Fibroblast of gingiva (primary cell): ENCODE measurements around the gene TNFRSF9.
"Not testable (repeated sequence)": the region's sequence is repeated elsewhere in the genome, so short reads cannot be mapped to it uniquely, and the experiment has no call there.

Experiments used
- DNase-seq: peaks from one replicate; pipeline ENCODE4 v3.0.0-alpha.2; 2011; ENCODE audit warnings: low read depth

Gene TNFRSF9

DNA sequence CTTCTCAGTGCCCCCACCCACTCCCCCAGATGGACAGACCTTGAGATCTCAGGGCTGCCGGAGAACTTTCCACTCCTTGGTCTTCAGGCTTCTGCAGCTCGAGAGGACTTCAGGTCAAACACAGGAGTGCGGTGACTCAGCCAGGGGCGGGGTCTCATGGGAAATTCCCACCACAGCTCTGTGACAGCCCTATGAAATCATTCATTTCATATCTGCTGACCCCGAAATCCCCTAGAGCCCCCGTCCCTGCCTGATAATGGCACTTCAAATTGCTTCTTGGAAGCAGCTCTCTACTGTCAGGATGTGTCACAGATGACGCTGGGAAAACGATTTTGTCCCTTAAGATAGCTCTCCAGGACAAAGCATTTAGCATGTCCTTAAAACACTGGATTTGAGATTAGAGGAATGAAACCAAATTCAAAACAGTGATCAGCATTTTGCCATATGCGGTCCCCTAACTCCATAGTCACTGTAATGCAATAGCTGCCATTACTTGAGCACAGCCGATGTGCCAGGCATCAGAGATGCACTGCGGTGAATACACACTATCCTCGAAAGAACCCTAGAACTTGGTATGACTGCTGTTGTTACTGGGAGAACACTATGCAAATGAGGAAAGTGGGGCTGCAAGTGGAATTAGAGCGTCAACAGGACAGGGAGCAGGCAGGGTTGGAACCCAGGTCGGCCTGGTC, at the start of gene TNFRSF9:
Gene TNFRSF9, minus strand, starts transcription at position 95 of the 692 bp plus-strand sequence. CDS start 845 bp downstream, outside the sequence.
- no peak for DNase-seq

DNA sequence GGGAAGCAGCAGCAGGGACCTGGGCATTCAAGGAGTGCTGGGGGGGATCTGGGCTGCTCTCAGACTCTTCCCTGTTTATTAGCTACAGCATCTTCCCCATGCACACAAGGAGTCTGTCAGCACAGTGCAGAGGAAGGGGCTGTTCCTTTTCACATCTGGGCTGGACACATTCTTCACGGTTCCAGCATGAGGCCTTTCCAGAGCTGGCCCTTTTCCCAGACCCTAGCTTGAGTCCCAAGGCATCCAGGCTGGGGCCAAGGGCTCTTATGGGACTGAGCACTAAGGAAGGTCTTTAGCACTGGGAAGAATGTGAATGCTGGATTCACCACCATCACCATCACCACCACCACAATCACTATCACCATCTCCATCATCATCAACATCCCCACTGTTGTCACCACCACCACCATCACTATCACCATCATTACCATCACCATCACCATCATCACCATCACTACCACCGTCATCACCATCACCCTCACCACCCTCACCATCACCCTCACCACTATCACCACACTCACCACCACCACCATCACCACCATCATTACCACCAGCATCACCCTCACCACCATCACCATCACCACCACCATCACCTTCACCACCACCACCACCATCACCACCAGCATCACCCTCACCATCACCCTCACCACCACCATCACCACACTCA, 49.3 kb upstream of the TNFRSF9 start:
- peak; percentile 32 for DNase-seq

DNA sequence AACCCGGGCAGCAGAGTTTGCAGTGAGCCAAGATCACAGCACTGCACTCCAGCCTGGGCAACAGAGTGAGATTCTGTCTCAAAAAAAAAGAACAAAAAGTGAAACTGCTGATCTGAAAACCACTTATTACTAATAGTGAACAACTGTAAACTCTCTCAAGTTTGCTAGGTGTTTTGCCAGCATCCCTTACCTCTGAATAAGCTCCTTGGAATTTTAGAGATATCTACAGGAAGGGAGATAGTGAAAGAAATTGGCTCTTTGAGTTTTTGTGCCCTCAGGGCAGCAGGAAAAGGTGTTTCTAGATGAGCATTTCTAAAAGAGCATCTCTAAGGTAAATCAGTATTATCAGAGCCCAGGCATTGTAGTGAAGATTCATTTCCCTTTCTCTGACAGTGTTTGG, 47.9 kb upstream of the TNFRSF9 start:
- DNase-seq: no peak

DNA sequence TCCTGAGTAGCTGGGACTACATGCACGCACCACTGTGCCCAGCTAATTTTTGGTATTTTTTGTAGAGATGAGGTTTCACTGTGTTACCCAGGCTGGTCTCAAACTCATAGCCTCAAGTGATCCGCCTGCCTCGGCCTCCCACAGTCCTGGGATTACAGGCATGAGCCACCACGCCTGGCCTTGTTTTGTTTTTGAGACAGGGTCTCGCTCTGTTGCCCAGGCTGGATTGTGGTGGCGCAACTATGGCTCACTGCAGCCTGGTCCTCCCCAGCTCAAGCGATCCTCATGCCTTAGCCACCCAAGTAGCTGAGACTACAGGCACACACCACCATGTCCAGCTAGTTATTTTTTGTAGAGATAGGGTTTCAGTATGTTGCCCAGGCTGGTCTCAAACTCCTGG, 46.9 kb upstream of the TNFRSF9 start:
- no peak for DNase-seq

DNA sequence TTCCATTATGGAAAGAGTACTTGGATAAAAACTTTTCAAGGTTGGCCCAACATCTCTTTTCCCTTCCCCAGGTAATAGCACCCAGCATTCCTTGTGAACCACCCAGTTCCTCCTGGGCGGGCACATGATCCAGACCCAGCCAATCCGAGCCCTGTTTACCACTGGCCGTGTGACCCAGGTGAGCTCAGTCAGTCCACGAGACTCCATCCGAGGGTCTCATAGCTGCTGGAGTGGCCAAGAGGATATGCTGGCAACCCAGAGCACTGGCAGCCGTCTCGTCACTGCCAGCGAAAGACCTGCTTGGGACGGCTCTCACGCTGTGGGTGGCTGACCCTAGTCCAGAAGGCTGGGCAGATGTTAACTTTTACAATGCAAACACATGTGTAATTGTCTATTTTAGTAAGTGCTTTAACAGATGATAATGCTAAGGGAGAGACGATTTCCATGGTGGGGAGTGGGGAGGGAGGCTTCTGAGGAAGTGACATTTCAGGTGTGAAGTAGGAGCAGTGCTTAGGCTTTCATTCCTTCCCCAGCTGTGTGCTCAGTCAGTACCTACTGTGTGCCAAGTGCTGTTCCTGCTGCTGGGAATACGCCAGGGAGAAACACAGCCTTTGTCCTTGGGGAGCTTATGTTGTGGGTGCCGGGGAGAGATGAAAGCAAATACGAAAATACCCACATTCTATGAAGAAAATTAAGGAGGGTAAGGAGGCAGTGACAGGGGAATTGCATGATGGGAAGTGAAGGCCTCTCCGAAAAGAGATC, 45.4 kb upstream of the TNFRSF9 start:
- DNase-seq: no peak

DNA sequence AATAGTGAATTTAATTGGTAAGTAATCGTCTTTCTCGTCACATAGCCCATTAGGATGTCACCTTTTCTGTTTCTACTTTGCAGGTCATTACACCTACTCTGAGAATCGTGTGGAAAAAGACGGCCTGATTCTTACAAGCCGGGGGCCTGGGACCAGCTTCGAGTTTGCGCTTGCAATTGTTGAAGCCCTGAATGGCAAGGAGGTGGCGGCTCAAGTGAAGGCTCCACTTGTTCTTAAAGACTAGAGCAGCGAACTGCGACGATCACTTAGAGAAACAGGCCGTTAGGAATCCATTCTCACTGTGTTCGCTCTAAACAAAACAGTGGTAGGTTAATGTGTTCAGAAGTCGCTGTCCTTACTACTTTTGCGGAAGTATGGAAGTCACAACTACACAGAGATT, 44.2 kb upstream of the TNFRSF9 start:
- no peak for DNase-seq

DNA sequence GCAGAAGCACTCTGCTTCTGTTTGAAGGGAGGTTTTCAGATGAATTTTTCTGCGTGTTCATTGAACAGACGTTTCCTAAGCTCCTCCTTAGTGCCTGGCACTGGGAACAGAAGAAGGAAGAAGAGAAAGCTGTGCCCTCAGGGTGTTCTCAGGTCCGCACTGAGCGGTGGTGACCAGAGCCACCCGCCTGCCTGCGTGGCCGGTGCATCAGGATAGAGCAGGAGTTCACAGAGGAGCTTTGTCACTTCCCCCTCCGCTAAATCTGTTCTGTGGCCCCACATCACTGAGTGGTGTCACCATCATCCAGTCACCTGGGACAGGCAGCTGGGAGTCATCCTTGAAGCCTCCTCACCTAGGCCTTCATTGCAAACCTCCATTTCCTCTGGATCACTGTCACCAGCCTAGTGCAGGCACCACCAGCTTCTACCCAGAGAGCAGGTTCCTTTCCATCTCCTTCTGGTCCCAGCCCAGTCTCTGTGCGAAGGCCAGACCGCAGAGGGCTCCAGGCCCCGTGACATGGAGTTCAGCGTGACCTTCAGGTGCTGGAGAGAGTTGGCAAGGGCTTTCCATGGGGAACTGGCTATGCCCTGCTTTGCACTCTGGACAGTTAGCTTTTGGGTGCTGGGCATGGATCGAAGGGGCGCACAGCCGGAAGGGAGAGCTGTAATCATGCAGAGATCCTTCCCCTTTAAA, 42.6 kb upstream of the TNFRSF9 start:
- DNase-seq: no peak

DNA sequence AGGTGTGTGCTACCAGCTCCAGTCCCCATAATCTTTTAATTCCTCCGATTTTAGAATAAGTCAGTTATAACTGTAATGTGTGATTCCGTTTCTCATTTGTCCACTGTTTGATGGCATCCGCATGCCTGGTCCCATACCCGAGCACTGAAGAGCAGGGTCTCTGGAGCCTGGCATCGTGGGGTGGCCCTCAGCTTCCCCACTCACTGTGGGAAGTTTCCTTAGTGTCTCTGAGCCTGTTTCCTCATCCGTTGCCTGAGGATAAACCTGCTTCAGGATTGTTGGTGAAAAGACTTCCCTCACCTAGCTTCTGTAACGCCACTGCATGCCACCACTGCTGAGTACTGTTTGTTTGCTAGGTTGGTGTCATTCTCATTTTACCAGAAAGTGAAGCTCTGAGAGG, 40.3 kb upstream of the TNFRSF9 start:
- no peak for DNase-seq

DNA sequence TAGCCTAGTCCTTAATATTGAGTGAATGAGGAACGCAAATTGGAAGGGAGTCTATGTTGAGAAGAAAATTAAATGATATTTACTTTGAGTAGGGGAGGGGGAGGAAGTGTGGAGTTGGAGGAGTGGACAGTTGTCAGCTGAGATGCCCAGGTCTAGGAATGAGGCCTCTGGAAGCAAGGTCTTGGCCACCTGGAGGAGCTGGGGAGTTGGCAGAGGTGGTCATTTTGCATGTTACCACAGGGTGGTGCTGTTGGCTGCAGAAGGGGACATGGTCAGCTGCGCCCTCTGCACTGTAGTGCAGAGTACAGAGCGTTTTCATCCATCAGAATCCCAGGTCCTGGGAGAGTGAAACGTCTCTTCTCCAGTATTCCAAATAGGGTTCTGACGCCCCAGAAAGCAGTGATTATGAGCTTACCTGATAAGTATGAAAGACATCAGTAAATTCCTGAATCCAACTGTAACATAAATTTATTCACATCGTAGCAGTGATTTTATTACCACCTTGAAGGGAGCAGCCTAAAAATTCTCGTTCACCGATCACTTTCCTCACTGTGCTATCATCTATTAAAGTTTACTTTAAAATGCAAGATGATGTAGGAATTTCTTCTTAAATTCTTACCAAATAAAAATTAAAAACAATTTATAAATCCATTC, 34.7 kb upstream of the TNFRSF9 start:
- peak; percentile 67 for DNase-seq

DNA sequence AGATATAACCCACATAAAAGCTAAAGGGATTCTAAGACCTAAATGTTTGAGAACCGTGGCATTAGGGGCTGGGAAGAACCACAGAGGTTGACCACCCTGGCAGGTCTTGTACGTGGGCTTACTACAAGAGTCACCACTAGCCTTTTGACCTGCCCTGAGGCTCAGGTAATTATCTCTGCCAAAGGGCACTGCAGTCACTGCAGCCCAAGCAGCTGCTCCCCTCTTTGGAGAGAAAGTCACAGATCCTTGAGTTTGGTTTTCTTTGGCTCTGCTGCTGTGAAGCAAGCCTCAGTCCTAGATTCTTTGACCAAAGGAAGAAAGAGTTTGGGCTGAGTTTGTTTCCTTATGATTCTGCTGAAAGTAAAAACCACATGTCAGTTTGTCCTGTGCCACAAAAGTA, 32.4 kb upstream of the TNFRSF9 start:
- DNase-seq: no peak

DNA sequence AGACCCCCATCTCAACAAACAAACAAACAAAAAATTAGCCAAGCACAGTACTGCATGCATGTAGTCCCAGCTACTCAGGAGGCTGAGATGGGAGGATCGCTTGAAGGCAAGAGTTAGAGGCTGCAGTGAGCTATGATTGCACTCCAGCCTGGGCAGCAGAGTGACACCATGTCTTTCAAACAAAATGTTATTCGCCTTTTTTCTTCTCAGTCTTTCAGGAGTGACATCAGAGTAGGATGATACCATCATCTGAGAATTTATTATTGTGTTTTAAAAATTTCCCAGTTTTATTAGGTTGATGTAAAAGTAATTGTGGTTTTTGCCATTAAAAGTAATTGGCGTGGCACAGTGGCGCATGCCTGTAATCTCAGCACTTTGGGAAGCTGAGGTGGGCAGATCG, 31.6 kb upstream of the TNFRSF9 start:
- DNase-seq: no peak

DNA sequence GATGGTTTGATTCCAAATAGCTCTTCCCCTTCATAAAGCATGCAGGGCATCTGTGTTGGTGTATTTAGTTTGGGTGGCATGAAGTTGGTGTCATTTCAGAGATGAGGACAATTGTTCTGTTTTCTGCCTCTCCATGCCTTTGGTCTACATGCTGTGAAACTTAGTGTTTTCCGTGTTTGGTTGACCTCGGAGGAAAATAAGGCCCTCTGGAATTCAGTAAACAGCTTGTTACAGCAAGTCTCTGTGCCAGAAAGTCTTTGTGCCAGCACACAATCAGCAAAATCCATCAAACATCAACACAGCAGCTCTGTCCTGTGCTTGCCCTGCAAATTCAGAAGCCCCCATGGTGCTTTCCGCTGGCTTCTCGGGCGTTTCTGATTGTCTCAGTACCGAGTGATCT, 30.4 kb upstream of the TNFRSF9 start:
- no peak for DNase-seq

DNA sequence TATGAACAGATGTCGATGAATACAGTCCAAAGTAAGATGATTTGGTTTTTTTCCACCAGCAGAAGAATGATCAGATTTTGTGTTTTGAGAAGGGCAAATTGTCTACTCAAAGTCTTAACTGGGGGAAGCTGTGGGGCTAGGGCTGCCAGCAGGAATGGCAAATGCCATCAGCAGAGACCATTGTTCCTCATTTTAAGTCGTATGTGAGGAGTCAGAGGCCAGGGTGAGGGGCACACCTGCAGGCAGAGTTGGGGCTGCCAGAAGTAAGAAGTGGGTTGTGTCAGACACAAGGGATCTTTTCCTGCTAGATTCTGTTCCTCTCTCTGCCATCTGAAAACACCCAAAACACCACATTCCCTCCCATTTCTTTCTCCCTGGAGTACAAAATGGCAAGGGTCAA, 29.6 kb upstream of the TNFRSF9 start:
- no peak for DNase-seq

DNA sequence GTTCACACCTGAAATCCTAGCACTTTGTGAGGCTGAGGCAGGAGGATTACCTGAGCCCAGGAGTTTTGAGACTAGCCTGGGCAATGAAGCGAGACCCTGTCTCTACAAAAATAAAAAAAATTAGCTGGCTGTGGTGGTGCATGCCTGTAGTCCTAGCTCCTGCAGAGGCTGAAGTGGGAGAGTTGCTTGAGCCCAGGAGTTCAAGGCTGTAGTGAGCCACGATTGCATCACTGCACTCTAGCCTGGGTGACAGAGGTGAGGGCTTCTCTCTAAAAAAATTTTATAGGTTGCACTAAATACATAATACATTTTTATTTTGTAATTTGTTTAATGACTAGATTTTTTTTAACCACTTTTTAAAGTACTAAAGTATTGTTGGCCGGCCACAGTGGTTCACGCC, 27.0 kb upstream of the TNFRSF9 start:
- DNase-seq: no peak

DNA sequence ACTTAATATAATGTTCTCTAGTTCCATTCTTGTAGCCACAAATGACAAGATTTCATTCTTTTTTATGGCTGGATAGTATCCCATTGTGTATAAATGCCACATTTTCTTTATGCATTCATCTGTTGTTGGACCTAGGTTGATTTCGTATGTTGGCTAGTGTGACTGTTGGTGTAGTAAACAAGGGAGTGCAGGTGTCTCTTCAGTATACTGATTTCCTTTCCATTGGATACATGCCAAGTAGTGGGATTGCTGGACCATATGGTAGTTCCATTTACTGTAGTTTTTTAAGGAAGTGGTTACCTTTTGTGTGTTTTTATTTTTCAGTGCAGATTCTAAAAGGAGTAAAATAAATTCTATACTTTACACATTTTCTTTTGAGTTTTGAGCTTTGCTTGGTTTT, 26.6 kb upstream of the TNFRSF9 start:
- DNase-seq: no peak

DNA sequence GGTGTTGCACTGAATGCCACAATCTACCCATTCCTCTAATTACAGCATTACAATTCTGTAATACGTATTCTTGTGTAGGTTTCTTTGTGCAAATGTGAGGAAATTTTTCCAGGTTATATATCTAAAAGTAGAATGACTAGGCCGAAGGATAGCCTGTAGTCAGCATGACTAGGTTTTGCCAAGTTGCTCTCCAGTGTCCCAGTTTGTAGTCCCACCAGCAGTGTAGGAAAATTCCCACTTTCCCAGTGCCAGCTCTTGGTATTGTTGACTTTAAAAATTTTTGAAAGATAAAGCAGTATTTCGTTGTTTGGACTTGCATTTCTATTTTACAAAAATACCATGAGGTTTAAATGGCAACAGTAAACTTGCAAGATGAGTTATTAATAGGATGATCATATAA, 23.8 kb upstream of the TNFRSF9 start:
- DNase-seq: no peak

DNA sequence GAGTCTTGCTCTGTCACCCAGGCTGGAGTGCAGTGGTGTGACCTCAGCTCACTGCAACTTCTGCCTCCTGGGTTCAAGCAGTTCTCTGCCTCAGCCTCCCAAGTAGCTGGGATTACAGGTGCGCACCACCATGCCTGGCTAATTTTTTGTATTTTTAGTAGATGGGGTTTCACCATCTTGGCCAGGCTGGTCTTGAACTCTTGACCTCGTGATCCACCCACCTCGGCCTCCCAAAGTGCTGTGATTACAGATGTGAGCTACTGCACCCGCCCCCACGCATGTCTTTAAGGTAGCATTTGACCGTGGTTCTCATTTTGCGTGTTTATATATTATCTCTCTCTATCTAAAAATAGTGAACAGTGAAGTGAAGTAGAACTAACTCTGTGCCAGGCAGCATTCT, 23.2 kb upstream of the TNFRSF9 start:
- not testable (repeated sequence) for DNase-seq

DNA sequence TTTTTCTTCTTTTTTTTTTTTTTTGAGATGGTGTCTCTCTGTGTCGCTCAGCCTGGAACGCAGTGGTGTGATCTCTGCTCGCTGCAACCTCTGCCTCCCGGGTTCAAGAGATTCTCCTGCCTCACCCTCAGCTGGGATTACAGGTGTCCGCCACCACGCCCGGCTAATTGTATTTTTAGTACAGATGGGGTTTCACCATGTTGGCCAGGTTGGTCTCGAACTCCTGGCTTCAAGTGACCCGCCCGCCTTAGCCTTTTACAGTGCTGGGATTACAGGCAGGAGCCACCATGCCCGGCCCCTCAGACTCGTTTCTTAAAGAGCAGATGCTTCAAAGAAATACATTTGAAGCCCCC, 22.7 kb upstream of the TNFRSF9 start:
- not testable (repeated sequence) for DNase-seq

DNA sequence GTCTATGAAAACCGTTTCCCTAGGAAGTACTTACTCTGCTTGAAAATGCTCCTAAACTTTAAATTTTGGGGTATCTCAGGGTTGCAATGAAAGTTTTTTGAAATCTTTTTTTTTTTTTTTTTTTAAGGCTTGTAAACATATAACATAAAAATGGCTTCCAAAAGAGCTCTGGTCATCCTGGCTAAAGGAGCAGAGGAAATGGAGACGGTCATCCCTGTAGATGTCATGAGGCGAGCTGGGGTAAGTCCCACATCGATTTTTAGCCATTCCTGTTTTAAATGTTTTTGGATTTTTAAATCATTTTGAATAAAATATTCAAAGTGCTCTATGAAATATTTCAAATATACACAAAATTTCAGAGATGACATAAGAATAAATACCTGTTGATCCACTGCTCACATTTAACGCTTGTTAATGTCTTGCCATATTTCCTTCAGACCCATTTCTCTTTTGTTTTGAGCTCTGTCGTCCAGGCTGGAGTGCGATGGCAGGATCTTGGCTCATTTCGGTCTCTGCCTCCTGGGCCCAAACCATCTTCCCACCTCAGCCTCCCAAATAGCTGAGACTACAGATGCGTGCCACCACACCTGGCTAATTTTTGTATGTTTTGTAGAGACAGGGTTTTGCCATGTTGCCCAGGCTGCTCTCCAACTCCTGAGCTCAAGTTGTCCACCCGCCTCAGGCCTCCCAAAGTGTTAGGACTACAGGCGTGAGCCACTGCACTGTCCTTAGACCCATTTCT, 22.2 kb upstream of the TNFRSF9 start:
- no peak for DNase-seq

DNA sequence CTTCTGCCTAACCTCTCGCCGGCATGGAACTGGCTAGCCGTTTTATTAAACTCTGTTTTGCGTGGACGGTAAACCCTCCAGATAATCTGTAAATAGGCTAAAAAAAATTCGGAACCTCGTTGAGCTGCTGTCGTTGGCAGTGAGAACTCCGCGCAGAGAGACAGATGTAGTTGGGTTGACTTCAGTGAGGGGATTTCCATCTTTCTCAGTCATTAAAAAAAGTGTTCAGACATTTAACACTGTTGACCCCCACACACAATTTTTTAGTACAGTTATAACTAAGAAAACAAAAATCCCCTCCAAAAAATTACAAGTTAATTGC, 21.3 kb upstream of the TNFRSF9 start:
- no peak for DNase-seq

DNA sequence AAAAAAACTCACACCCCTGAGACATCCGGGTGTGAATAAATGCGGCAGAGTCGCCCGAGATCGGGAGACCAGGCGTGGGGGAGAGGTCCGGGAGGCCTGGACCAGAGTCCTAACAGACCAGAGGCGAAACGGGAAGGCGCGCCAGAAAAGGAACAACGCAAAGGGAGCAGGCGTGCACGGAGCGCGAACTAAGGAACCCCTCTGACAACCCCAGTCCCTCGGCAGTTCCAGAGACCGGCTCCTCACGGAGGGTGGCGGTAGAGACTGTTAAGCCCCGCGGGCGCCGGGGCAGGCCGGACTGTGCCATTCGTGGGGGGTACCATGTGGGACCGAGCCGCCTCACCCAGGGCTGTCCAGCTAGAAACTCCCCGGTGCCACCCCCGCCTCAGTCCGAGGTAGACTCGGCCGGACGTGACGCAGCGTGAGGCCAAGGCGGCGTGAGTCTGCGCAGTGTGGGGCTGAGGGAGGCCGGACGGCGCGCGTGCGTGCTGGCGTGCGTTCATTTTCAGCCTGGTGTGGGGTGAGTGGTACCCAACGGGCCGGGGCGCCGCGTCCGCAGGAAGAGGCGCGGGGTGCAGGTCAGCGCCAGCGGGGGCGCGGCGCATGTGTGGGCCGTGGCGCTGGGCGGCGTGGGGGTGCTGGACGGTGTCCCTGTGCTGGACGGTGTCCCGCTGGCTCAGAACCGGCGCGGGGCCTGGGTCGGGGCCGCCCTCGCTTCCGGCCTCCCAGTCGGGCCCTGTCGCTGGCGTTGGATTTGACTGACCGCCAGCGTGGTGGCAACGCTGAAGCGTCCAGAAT, 20.8 kb upstream of the TNFRSF9 start, which contains the start of gene PARK7:
Gene PARK7, plus strand, starts transcription at position 496 of the 798 bp plus-strand sequence. CDS start 1,075 bp downstream, outside the sequence.
- peak; percentile 100 for DNase-seq
